Endothelial cell of umbilical vein (primary cell): ENCODE measurements around the gene VIPR2. TPM values are rescaled to one million over a fixed set of nuclear protein-coding genes. Genes with fewer than 3 reads are reported as not detected.

Experiments used
- BruUV-seq: library from RNA; stranded (reverse); fragments of 400-500 nt; replicated peaks from 2 replicates; lab custom pipeline; 2021; lab: Mats Ljungman, UMichigan
- CTCF ChIA-PET: fragments of 300-600, 350-600 bp; sonication (Branson Sonifier 250); formaldehyde crosslinking; loops from one replicate; lab custom pipeline; 2021; ENCODE audit warnings: antibody characterized with exemption, inconsistent platforms; lab: Charles Lee
- POLR2A ChIA-PET: fragments of 300-600, 350-600 bp; sonication (Branson Sonifier 250); formaldehyde crosslinking; loops from one replicate; lab custom pipeline; 2021; ENCODE audit warnings: antibody characterized with exemption, inconsistent platforms; lab: Charles Lee
- DNase-seq: peaks from one replicate; pipeline ENCODE4 v3.0.0-alpha.2; 2011; ENCODE audit warnings: low read depth, low spot score
- FAIRE-seq: peaks from 2 replicates; lab custom pipeline; 2011; peaks lifted over from hg19 to GRCh38; lab: Jason Lieb, UNC
- H2AFZ ChIP-seq: 2 replicates; pipeline ENCODE4 v1.6.0; 2012; ENCODE audit warnings: low read depth, low read length, control low read depth, inconsistent platforms
- H3K27ac ChIP-seq: 2 replicates; pipeline ENCODE4 v1.5.1; 2011; ENCODE audit warnings: low read depth, mild to moderate bottlenecking, control low read depth, low read length, moderate library complexity; ENCODE audit not compliant: insufficient read depth
- H3K27me3 ChIP-seq, 2 experiments: 2 replicates each; pipeline versions ENCODE4 v1.6.0 to v1.6.1; 2011; ENCODE audit warnings: low read length in 2 of 2, mixed read lengths in 1 of 2; ENCODE audit not compliant: control insufficient read depth in 2 of 2, insufficient read depth in 2 of 2
- H3K36me3 ChIP-seq, 2 experiments: 2 replicates in 1 of 2; 3 replicates in 1 of 2; pipeline ENCODE4 v1.5.1; 2011; ENCODE audit warnings: low read length in 2 of 2, mild to moderate bottlenecking in 1 of 2, moderate library complexity in 1 of 2; ENCODE audit not compliant: control insufficient read depth in 2 of 2, insufficient read depth in 2 of 2; ENCODE audit errors: extremely low read depth in 1 of 2
- H3K4me1 ChIP-seq: 3 replicates; pipeline ENCODE4 v1.5.1; 2011; ENCODE audit warnings: mild to moderate bottlenecking, low read length; ENCODE audit not compliant: control insufficient read depth, insufficient read depth; ENCODE audit errors: extremely low read depth
- H3K4me2 ChIP-seq: 2 replicates; pipeline ENCODE4 v1.6.1; 2011; ENCODE audit warnings: low read length, control low read depth, mixed read lengths; ENCODE audit not compliant: insufficient read depth
- H3K4me3 ChIP-seq, 3 experiments: fragments of 200-600 bp in 1 of 3; sonication (generic), shearing (Covaris generic) in 1 of 3; replicated peaks in 1 of 3; 2 replicates each; pipeline ENCODE4 v1.5.1; 2011 to 2016; ENCODE audit warnings: control low read depth in 3 of 3, low read length in 3 of 3, mild to moderate bottlenecking in 2 of 3, inconsistent platforms in 1 of 3, low read depth in 1 of 3, moderate library complexity in 1 of 3; ENCODE audit not compliant: insufficient read depth in 1 of 3
- H3K79me2 ChIP-seq: 2 replicates; pipeline ENCODE4 v1.6.0; 2012; ENCODE audit warnings: low read length, inconsistent platforms; ENCODE audit not compliant: control insufficient read depth, insufficient read depth
- H3K9ac ChIP-seq: replicated peaks from 2 replicates; pipeline ENCODE3; 2011; ENCODE audit warnings: low read length, control low read depth; ENCODE audit not compliant: insufficient read depth; ENCODE audit errors: extremely low read depth
- H3K9me1 ChIP-seq: replicated peaks from 3 replicates; pipeline ENCODE4 v1.6.0; 2011; ENCODE audit warnings: mild to moderate bottlenecking, low read length; ENCODE audit not compliant: control insufficient read depth, insufficient read depth; ENCODE audit errors: extremely low read depth
- H3K9me3 ChIP-seq: replicated peaks from 2 replicates; pipeline ENCODE4 v1.5.1; 2012; ENCODE audit warnings: low read length, inconsistent platforms; ENCODE audit not compliant: control insufficient read depth, insufficient read depth
- H4K20me1 ChIP-seq: replicated peaks from 2 replicates; pipeline ENCODE3; 2011; ENCODE audit warnings: mild to moderate bottlenecking, low read length; ENCODE audit not compliant: control insufficient read depth, insufficient read depth; ENCODE audit errors: extremely low read depth
- FOS ChIP-seq: IDR thresholded peaks from 2 replicates; pipeline ENCODE4 v1.6.1; 2011; ENCODE audit warnings: mild to moderate bottlenecking, low read length, moderate library complexity, borderline replicate concordance; ENCODE audit not compliant: insufficient read depth
- GATA2 ChIP-seq: IDR thresholded peaks from 2 replicates; pipeline ENCODE4 v1.7.0; 2011; ENCODE audit warnings: low read depth, mild to moderate bottlenecking, moderate library complexity, mixed read lengths, low read length; ENCODE audit not compliant: insufficient read length, insufficient read depth
- MAX ChIP-seq: IDR thresholded peaks from 2 replicates; pipeline ENCODE4 v1.6.1; 2011; ENCODE audit not compliant: insufficient read depth, insufficient read length
- MYC ChIP-seq: IDR thresholded peaks from one replicate; pipeline ENCODE4 v1.6.1; 2011; ENCODE audit warnings: mild to moderate bottlenecking, low read depth, low read length
- POLR2AphosphoS5 ChIP-seq: IDR thresholded peaks from 2 replicates; pipeline ENCODE4 v1.6.1; 2012; ENCODE audit warnings: low read depth, mild to moderate bottlenecking, control low read depth, low read length, moderate library complexity; ENCODE audit not compliant: insufficient read depth
- dilution Hi-C: fragments of 300-500 bp; cut with MboI; formaldehyde crosslinking; loops from one replicate; pipeline ENCODE4 v1.15.0; 2019; ENCODE audit warnings: low sequenced_read_pairs; ENCODE audit not compliant: extremely low pct_ligation_motif_present
- intact Hi-C: fragments of 100-400 bp; cut with micrococcal nuclease; formaldehyde crosslinking; loops from one replicate; pipeline ENCODE4 v1.10.0; 2022
- polyA plus RNA-seq, 4 experiments: library from polyadenylated mRNA; depleted of rRNA in 3 of 4; stranded (reverse) in 3 of 4; unstranded in 1 of 4; fragments of >200 nt; gene quantifications; 2 replicates each; pipeline versions ENCODE4 v1.2.1 to v1.2.3, GENCODE V29; 2011 to 2012; ENCODE audit warnings: missing spikeins in 1 of 4
- total RNA-seq: library from RNA; stranded (reverse); gene quantifications from 2 replicates; pipeline ENCODE4 v1.2.3, GENCODE V29; 2021

VIPR2 gene
- total and polyA plus RNA-seq, 2 donors (not counting 3 experiments of a cell fraction or from before 2014, with no cell fraction given), result not detected

- no peaks in the 10 kb centered on the region for H3K9me1 ChIP-seq
- H3K9me3 ChIP-seq, result peaks cover 2% of the 10 kb centered on the region
- no peak for FAIRE-seq
- DNase-seq, result no peak
- H3K4me2 ChIP-seq, result no peak overlapping the region
- H3K27ac ChIP-seq, result no peak overlapping the region
- no peaks in the 10 kb centered on the region for H3K27me3 ChIP-seq
- no peaks in the 10 kb centered on the region for H3K36me3 ChIP-seq
- no peak overlapping the region for H3K4me3 ChIP-seq
- dilution Hi-C loops (no loop called here), intact Hi-C loops (no loop called here)
- no TSS peak for BruUV-seq
- H3K4me1 ChIP-seq, result no peaks in the 10 kb centered on the region
- H4K20me1 ChIP-seq, result no peaks in the 10 kb centered on the region
- POLR2A ChIA-PET, result no interaction called here
- no peaks in the 10 kb centered on the region for H3K79me2 ChIP-seq
- CTCF ChIA-PET, result interaction anchor here (0.9 kb wide), 1 partner anchor 31 kb away, joined by 3 read pairs; no protein-coding TSS in a partner anchor
- TF ChIP-seq FOS (no peak), MYC (no peak), GATA2 (no peak), POLR2AphosphoS5 (no peak)
- no peak overlapping the region for H3K9ac ChIP-seq
- no peak overlapping the region for H2AFZ ChIP-seq
Observed at GRCh38 chr7:159007996-159008389, 136.7 kb downstream of the VIPR2 start.

GRCh38 chr7:159007364-159007995 lies 137.2 kb downstream of the VIPR2 start:
- Histone ChIP-seq H3K79me2 (no peaks in the 10 kb centered on the region), H3K4me3 (no peak overlapping the region), H2AFZ (no peak overlapping the region), H3K27me3 (no peaks in the 10 kb centered on the region), H3K4me2 (no peak overlapping the region), H3K4me1 (no peaks in the 10 kb centered on the region), H3K27ac (no peak overlapping the region), H3K9ac (no peak overlapping the region), H3K36me3 (no peaks in the 10 kb centered on the region), H3K9me1 (no peaks in the 10 kb centered on the region), H3K9me3 (peaks cover 2% of the 10 kb centered on the region), H4K20me1 (no peaks in the 10 kb centered on the region)
- ChIA-PET CTCF (no interaction called here), POLR2A (no interaction called here)
- no peak for DNase-seq
- dilution Hi-C loops (no loop called here), intact Hi-C loops (no loop called here)
- no peak for FAIRE-seq
- BruUV-seq, result no TSS peak
- no peak for TF ChIP-seq MAX
